ENCODE results near the gene POLR2H. TPM values are rescaled to one million over a fixed set of nuclear protein-coding genes. Genes with fewer than 3 reads are reported as not detected.

POLR2H gene
- total RNA-seq, 1 donor from 2014 or later = 49.8 TPM

GRCh38 chr3:184353546-184353941, 8.0 kb upstream of the POLR2H start:
- peaks cover 9% of the 10 kb centered on the region for H3K36me3 Mint-ChIP-seq (ENCODE audit: low read depth)
- H3K4me3 Mint-ChIP-seq (ENCODE audit: unreplicated experiment) = no peak overlapping the region

GRCh38 chr3:184354121-184354728, 7.3 kb upstream of the POLR2H start:
- no peaks in the 10 kb centered on the region for H3K4me1 Mint-ChIP-seq (ENCODE audit: low read depth)
- no peaks in the 10 kb centered on the region for H3K27me3 Mint-ChIP-seq (ENCODE audit: low read depth)
- peak; percentile 83 for TF ChIP-seq CTCF (IDR thresholded peaks at IDR 0.05)
- DNase-seq (ENCODE audit: low spot score) = no peak
- H3K9me3 Mint-ChIP-seq (ENCODE audit: low read depth) = no peaks in the 10 kb centered on the region
- H3K27ac Mint-ChIP-seq (ENCODE audit: unreplicated experiment) = no peak overlapping the region
- peaks cover 9% of the 10 kb centered on the region for H3K36me3 Mint-ChIP-seq (ENCODE audit: low read depth)
- no peak overlapping the region for H3K4me3 Mint-ChIP-seq (ENCODE audit: unreplicated experiment)

More at GRCh38 chr3:184353546-184353941, 8.0 kb upstream of the POLR2H start:
- TF ChIP-seq CTCF (IDR thresholded peaks at IDR 0.05) = no peak
- no peaks in the 10 kb centered on the region for H3K9me3 Mint-ChIP-seq (ENCODE audit: low read depth)
- H3K4me1 Mint-ChIP-seq (ENCODE audit: low read depth) = no peaks in the 10 kb centered on the region
- DNase-seq (ENCODE audit: low spot score) = no peak
- H3K27ac Mint-ChIP-seq (ENCODE audit: unreplicated experiment) = no peak overlapping the region
- no peaks in the 10 kb centered on the region for H3K27me3 Mint-ChIP-seq (ENCODE audit: low read depth)

GRCh38 chr3:184354754-184355153, 6.8 kb upstream of the POLR2H start:
- TF ChIP-seq CTCF (IDR thresholded peaks at IDR 0.05) = no peak
- Mint-ChIP-seq H3K27ac (ENCODE audit: unreplicated experiment) (no peak overlapping the region), H3K9me3 (ENCODE audit: low read depth) (no peaks in the 10 kb centered on the region), H3K4me3 (ENCODE audit: unreplicated experiment) (no peak overlapping the region), H3K4me1 (ENCODE audit: low read depth) (no peaks in the 10 kb centered on the region), H3K36me3 (ENCODE audit: low read depth) (peaks cover 9% of the 10 kb centered on the region), H3K27me3 (ENCODE audit: low read depth) (no peaks in the 10 kb centered on the region)
- no peak for DNase-seq (ENCODE audit: low spot score)

GRCh38 chr3:184355261-184356040, 6.1 kb upstream of the POLR2H start:
- H3K27ac Mint-ChIP-seq (ENCODE audit: unreplicated experiment) = no peak overlapping the region
- H3K36me3 Mint-ChIP-seq (ENCODE audit: low read depth) = peaks cover 9% of the 10 kb centered on the region
- no peaks in the 10 kb centered on the region for H3K9me3 Mint-ChIP-seq (ENCODE audit: low read depth)
- no peaks in the 10 kb centered on the region for H3K27me3 Mint-ChIP-seq (ENCODE audit: low read depth)
- no peak for DNase-seq (ENCODE audit: low spot score)
- H3K4me3 Mint-ChIP-seq (ENCODE audit: unreplicated experiment) = no peak overlapping the region
- TF ChIP-seq CTCF (IDR thresholded peaks at IDR 0.05) = no peak
- peaks cover 7% of the 10 kb centered on the region for H3K4me1 Mint-ChIP-seq (ENCODE audit: low read depth)

GRCh38 chr3:184357248-184358123, 4.0 kb upstream of the POLR2H start:
- H3K27ac Mint-ChIP-seq (ENCODE audit: unreplicated experiment) = no peak overlapping the region
- H3K9me3 Mint-ChIP-seq (ENCODE audit: low read depth) = no peaks in the 10 kb centered on the region
- H3K4me3 Mint-ChIP-seq (ENCODE audit: unreplicated experiment) = no peak overlapping the region
- no peak for TF ChIP-seq CTCF (IDR thresholded peaks at IDR 0.05)
- no peaks in the 10 kb centered on the region for H3K27me3 Mint-ChIP-seq (ENCODE audit: low read depth)
- peaks cover 12% of the 10 kb centered on the region for H3K4me1 Mint-ChIP-seq (ENCODE audit: low read depth)
- H3K36me3 Mint-ChIP-seq (ENCODE audit: low read depth) = peaks cover 7% of the 10 kb centered on the region
- no peak for DNase-seq (ENCODE audit: low spot score)

Measured in chondrocyte (in vitro differentiated cells).